GM12874 (cell line): ENCODE measurements around the gene KDM7A.

Experiments used
- CTCF ChIP-seq: IDR thresholded peaks from 2 replicates; pipeline ENCODE4 v1.5.1; 2011; ENCODE audit warnings: low read depth, mild to moderate bottlenecking, control low read depth, low read length, moderate library complexity; ENCODE audit not compliant: insufficient read depth

Gene KDM7A

GRCh38 chr7:140039066-140039465 lies 137.7 kb downstream of the KDM7A start:
- no peak for TF ChIP-seq CTCF

GRCh38 chr7:140036224-140036962 lies 140.4 kb downstream of the KDM7A start:
- TF ChIP-seq CTCF: no peak

GRCh38 chr7:140035400-140036223 lies 141.2 kb downstream of the KDM7A start:
- no peak for TF ChIP-seq CTCF
